CD14-positive monocyte (primary cell): ENCODE data around the gene WWOX. TPM values are rescaled to one million over a fixed set of nuclear protein-coding genes. Genes with fewer than 3 reads are reported as not detected.

ENCODE experiments used
- DNase-seq, 3 donors: peaks; one replicate each; pipeline ENCODE4 v3.0.0-alpha.2; 2011 to 2022
- H2AFZ ChIP-seq: 2 replicates; pipeline ENCODE4 v1.6.0; 2012; ENCODE audit warnings: mild to moderate bottlenecking, low read depth, low read length, inconsistent platforms; ENCODE audit not compliant: insufficient read depth, poor library complexity, severe bottlenecking
- H3K27ac ChIP-seq, 2 donors: 1 replicate in 1 of 2; 2 replicates in 1 of 2; pipeline ENCODE4 v1.5.1; 2012 to 2013; ENCODE audit warnings: low read length in 2 of 2, control low read depth in 1 of 2, inconsistent platforms in 1 of 2, low read depth in 1 of 2, mild to moderate bottlenecking in 1 of 2
- H3K27me3 ChIP-seq, 2 donors: one replicate each; pipeline versions ENCODE4 v1.6.0 to v1.6.1; 2011 to 2013; ENCODE audit warnings: low read length in 2 of 2; ENCODE audit not compliant: control insufficient read depth in 2 of 2, insufficient read depth in 2 of 2
- H3K36me3 ChIP-seq, 2 donors: replicated peaks in 1 of 2; 1 replicate in 1 of 2; 2 replicates in 1 of 2; pipeline versions ENCODE4 v1.5.1 to v1.6.1; 2012 to 2013; ENCODE audit warnings: low read length in 2 of 2, control low read depth in 1 of 2, inconsistent platforms in 1 of 2, mild to moderate bottlenecking in 1 of 2; ENCODE audit not compliant: insufficient read depth in 2 of 2, control insufficient read depth in 1 of 2
- H3K4me1 ChIP-seq, 2 donors: 1 replicate in 1 of 2; 2 replicates in 1 of 2; pipeline versions ENCODE4 v1.5.1 to v1.6.1; 2012 to 2013; ENCODE audit warnings: low read length in 2 of 2, control low read depth in 1 of 2, inconsistent platforms in 1 of 2, mild to moderate bottlenecking in 1 of 2, moderate library complexity in 1 of 2; ENCODE audit not compliant: insufficient read depth in 2 of 2, control insufficient read depth in 1 of 2
- H3K4me2 ChIP-seq: replicated peaks from 2 replicates; pipeline ENCODE3; 2012; ENCODE audit warnings: low read length, moderate library complexity, mild to moderate bottlenecking; ENCODE audit not compliant: poor library complexity, severe bottlenecking; ENCODE audit errors: extremely low read depth
- H3K4me3 ChIP-seq, 3 experiments: fragments of 200-600 bp in 1 of 3; sonication (generic) in 1 of 3; replicated peaks in 1 of 3; 1 replicate in 2 of 3; 2 replicates in 1 of 3; pipeline ENCODE4 v1.5.1; 2011 to 2013; ENCODE audit warnings: low read length in 3 of 3, mild to moderate bottlenecking in 3 of 3, control low read depth in 2 of 3, low read depth in 2 of 3, inconsistent platforms in 1 of 3, moderate library complexity in 1 of 3
- H3K79me2 ChIP-seq: 2 replicates; pipeline ENCODE4 v1.6.0; 2012; ENCODE audit warnings: mild to moderate bottlenecking, control low read depth, inconsistent platforms, low read length, moderate library complexity; ENCODE audit not compliant: insufficient read depth
- H3K9ac ChIP-seq: 2 replicates; pipeline ENCODE4 v1.6.0; 2017; ENCODE audit warnings: low read length, mild to moderate bottlenecking; ENCODE audit not compliant: insufficient read depth, poor library complexity, severe bottlenecking
- H3K9me3 ChIP-seq, 2 donors: replicated peaks in 1 of 2; 1 replicate in 1 of 2; 2 replicates in 1 of 2; pipeline versions ENCODE4 v1.5.1 to v1.6.1; 2012 to 2013; ENCODE audit warnings: low read length in 2 of 2, control low read depth in 1 of 2; ENCODE audit not compliant: control insufficient read depth in 1 of 2, insufficient read depth in 1 of 2
- H4K20me1 ChIP-seq: 2 replicates; pipeline ENCODE4 v1.6.0; 2012; ENCODE audit warnings: mild to moderate bottlenecking, low read length, control low read depth, moderate library complexity; ENCODE audit not compliant: insufficient read depth
- H3K27ac Mint-ChIP-seq, 7 donors: one replicate each; pipeline ENCODE4 v1.8.0; 2020; ENCODE audit warnings: mild to moderate bottlenecking in 7 of 7, mixed read lengths in 7 of 7, moderate library complexity in 6 of 7, inconsistent platforms in 2 of 7
- H3K27me3 Mint-ChIP-seq, 3 donors: one replicate each; pipeline ENCODE4 v1.8.0; 2021 to 2022; ENCODE audit warnings: low read depth in 3 of 3, mild to moderate bottlenecking in 3 of 3, mixed read lengths in 3 of 3, moderate library complexity in 3 of 3, inconsistent platforms in 1 of 3
- H3K36me3 Mint-ChIP-seq, 2 donors: one replicate each; pipeline ENCODE4 v1.8.0; 2020; ENCODE audit warnings: mixed read lengths in 2 of 2, inconsistent platforms in 1 of 2, mild to moderate bottlenecking in 1 of 2
- H3K4me1 Mint-ChIP-seq: one replicate; pipeline ENCODE4 v1.8.0; 2020; ENCODE audit warnings: mild to moderate bottlenecking, mixed read lengths
- H3K4me3 Mint-ChIP-seq, 2 donors: one replicate each; pipeline ENCODE4 v1.8.0; 2020; ENCODE audit warnings: mild to moderate bottlenecking in 2 of 2, mixed read lengths in 2 of 2, moderate library complexity in 1 of 2
- H3K9me3 Mint-ChIP-seq, 7 donors: one replicate each; pipeline ENCODE4 v1.8.0; 2020 to 2022; ENCODE audit warnings: mixed read lengths in 7 of 7, mild to moderate bottlenecking in 6 of 7, moderate library complexity in 6 of 7, inconsistent platforms in 2 of 7
- CTCF ChIP-seq: fragments of 200-600 bp; IDR thresholded peaks from one replicate; pipeline ENCODE4 v1.8.0; 2022; ENCODE audit warnings: antibody characterized with exemption, mild to moderate bottlenecking
- WGBS: methylation state at CpG from one replicate; pipeline ENCODE4 v1.1.5; 2013; ENCODE audit warnings: missing lambda C conversion rate; ENCODE audit not compliant: insufficient coverage; 5-methylcytosine and 5-hydroxymethylcytosine counted together
- intact Hi-C, 2 donors: fragments of 100-400 bp; cut with micrococcal nuclease; formaldehyde crosslinking; loops; one replicate each; pipeline versions ENCODE4 v1.15.0 to v1.15.1; 2023
- polyA plus RNA-seq, 3 donors: library from polyadenylated mRNA; depleted of rRNA in 1 of 3; unstranded in 2 of 3; stranded (reverse) in 1 of 3; fragments of 300-500 nt in 2 of 3; fragments of >200 nt in 1 of 3; fragmentation: Illumina TruSeq in 2 of 3; gene quantifications; 1 replicate in 2 of 3; 2 replicates in 1 of 3; pipeline ENCODE4 v1.2.3, GENCODE V29; 2012 to 2021

Gene WWOX
- polyA plus RNA-seq, 3 donors: 4.0 to 7.0 (median 6.3) TPM

- H2AFZ ChIP-seq: no peak overlapping the region
- H4K20me1 ChIP-seq: no peaks in the 10 kb centered on the region
- H3K4me3 ChIP-seq: no peak overlapping the region
- Mint-ChIP-seq H3K4me3 (no peak overlapping the region), H3K36me3 (no peaks in the 10 kb centered on the region), H3K4me1 (no peaks in the 10 kb centered on the region), H3K9me3 (peaks cover 0 to 2% (median 0%) of the 10 kb centered on the region in 7 donors), H3K27ac (no peak overlapping the region), H3K27me3 (peaks cover 2% of the 10 kb centered on the region in 3 donors)
- H3K79me2 ChIP-seq: no peaks in the 10 kb centered on the region
- H3K4me2 ChIP-seq: no peak overlapping the region
- no peak for TF ChIP-seq CTCF
- H3K36me3 ChIP-seq: no peaks in the 10 kb centered on the region
- DNase-seq: no peak
- intact Hi-C loops: no loop called here
- no peaks in the 10 kb centered on the region for H3K9me3 ChIP-seq
- WGBS: 90% methylated on average over 7 of the region's 10 CpGs
- no peak overlapping the region for H3K9ac ChIP-seq
- H3K27me3 ChIP-seq: no peaks in the 10 kb centered on the region
- H3K4me1 ChIP-seq: no peaks in the 10 kb centered on the region
- no peak overlapping the region for H3K27ac ChIP-seq
Observed at GRCh38 chr16:78656887-78657286, 557.4 kb downstream of the WWOX start.

DNA sequence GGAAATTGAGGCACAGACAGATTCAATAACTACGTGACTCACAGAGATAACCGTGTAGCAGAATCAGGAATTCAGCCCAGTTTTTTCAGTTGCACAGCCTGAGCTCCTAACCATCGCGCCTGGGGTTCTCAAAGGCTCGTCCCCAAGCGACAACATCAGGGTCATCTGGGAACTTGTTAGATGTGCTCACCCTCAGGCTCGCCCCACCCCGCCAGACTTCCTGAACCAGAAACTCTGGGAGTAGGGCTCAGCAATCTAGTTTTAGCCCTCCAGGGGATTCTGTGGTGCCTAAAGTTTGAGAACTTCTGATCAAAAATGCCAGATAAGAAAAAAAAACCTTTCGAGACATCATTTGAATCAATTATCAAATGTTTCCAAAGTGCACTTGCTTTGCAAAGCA, 559.8 kb downstream of the WWOX start:
- H3K4me3 ChIP-seq: no peak overlapping the region
- H2AFZ ChIP-seq: no peak overlapping the region
- Mint-ChIP-seq H3K36me3 (no peaks in the 10 kb centered on the region), H3K4me1 (no peaks in the 10 kb centered on the region), H3K27ac (no peak overlapping the region), H3K4me3 (no peak overlapping the region), H3K9me3 (peaks cover 0 to 2% (median 0%) of the 10 kb centered on the region in 7 donors), H3K27me3 (peaks cover 2 to 4% (median 2%) of the 10 kb centered on the region in 3 donors)
- no peak for TF ChIP-seq CTCF
- no peaks in the 10 kb centered on the region for H3K79me2 ChIP-seq
- H3K9ac ChIP-seq: no peak overlapping the region
- H3K4me1 ChIP-seq: no peaks in the 10 kb centered on the region
- intact Hi-C loops: no loop called here
- H3K27ac ChIP-seq: no peak overlapping the region
- H4K20me1 ChIP-seq: no peaks in the 10 kb centered on the region
- 21% methylated on average over 6 of the region's 9 CpGs for WGBS
- no peaks in the 10 kb centered on the region for H3K9me3 ChIP-seq
- no peak for DNase-seq
- H3K36me3 ChIP-seq: no peaks in the 10 kb centered on the region
- H3K27me3 ChIP-seq: no peaks in the 10 kb centered on the region
- H3K4me2 ChIP-seq: no peak overlapping the region
